NOMO-1 (cell line): ENCODE measurements around the gene C1orf115.
"Not testable (repeated sequence)": the region's sequence is repeated elsewhere in the genome, so short reads cannot be mapped to it uniquely, and the experiment has no call there.

Experiments
- DNase-seq, 2 experiments: peaks; one replicate each; lab custom pipeline; 2025; ENCODE audit not compliant: unreplicated experiment in 2 of 2; lab: John Stamatoyannopoulos, UW

The C1orf115 gene, protein sequence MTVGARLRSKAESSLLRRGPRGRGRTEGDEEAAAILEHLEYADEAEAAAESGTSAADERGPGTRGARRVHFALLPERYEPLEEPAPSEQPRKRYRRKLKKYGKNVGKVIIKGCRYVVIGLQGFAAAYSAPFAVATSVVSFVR

DNA sequence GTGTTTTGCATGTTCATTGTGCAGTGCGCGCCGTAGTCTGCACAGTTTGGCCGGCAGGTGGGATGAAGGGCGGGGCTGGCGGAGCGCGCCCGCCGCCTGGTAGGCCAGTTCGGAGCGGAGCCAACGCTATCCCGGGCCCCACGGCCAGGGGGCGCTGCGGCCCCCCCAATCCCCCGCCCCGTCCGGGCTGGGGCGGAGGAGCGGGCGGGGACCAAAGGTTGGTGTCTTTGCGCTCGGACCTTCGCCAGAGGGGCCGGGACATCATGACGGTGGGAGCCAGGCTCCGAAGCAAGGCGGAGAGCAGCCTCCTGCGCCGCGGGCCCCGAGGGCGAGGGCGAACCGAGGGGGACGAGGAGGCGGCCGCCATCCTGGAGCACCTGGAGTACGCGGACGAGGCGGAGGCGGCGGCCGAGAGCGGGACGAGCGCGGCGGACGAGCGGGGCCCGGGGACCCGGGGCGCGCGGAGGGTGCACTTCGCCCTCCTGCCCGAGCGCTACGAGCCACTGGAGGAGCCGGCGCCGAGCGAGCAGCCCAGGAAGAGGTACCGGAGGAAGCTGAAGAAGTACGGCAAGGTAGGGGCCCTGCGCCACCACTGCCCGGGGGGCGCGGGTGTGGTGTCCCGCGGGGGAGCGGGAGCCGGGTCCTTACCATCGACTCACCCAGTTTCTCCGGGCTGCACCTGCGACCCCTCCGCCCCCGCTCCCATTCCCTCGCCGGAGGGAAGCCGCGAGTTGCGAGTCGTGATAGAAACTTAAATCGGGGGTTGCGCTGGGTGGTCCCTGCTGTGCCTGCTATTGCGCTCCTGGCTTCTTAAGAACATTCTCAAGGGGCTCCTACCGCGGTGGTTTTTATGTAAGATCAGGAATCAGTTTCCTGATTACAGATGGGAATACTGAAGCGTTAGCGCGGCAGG, at the start of gene C1orf115:
TSS of gene C1orf115 (plus strand) at position 224 of the 913 bp plus-strand sequence. CDS start at position 264, 40 bp downstream.
- DNase-seq = peak; percentile 64 to 67

DNA sequence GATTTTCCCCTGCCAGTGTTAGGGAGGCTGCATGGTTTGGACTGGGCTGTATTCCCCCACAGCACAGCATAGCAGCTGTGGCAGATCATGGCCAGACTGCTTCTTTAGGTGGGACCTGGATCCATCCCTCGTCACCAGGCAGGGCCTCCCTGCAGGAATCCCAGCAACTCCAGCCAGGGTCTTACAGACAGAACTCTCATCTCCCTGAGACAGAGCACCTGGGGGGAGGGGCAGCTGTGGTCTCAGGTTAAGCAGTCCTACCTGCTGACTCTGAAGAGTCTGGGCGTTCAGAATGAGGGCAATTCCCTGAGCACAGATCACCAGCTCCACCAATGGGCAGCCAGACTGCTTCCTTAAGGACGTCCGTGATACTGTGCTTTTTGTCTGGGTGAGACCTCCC, 47.9 kb upstream of the C1orf115 start:
- DNase-seq = no peak

DNA sequence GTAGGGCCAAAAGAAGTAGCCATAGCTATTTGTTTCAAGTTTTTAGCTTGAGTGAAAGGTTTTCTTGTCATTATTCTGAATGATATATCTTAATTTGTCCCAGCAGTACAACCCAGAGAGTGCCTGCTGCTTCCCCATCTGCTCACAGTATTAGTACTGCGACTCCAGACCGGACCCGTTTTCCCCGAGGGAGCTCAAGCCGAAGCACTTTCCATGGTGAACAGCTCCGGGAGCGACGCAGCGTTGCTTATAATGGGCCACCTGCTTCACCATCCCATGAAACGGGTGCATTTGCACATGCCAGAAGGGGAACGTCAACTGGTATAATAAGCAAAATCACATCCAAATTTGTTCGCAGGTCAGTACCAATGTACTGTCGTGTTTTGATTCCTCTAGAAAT, 37.2 kb upstream of the C1orf115 start:
- no peak for DNase-seq

DNA sequence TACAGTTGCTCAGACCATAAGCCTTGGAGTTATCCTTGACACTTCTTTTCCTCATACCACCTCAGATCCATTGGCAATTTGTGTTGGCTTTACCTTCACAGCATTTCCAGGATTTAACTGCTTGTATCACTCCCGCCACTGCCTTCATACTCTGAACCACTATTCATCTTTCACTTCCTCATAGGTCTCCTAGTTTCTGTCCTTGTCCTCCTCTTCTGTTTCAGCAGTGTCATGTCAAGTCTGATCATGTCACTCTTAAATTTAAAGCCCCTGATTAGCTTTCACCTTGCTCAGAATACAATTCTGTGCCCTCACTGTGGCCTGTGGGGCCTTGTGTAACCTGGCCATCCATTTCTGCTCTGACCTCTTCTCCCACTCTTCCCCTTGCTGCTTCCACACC, 34.7 kb upstream of the C1orf115 start:
- peak; percentile 1 to 62 for DNase-seq

DNA sequence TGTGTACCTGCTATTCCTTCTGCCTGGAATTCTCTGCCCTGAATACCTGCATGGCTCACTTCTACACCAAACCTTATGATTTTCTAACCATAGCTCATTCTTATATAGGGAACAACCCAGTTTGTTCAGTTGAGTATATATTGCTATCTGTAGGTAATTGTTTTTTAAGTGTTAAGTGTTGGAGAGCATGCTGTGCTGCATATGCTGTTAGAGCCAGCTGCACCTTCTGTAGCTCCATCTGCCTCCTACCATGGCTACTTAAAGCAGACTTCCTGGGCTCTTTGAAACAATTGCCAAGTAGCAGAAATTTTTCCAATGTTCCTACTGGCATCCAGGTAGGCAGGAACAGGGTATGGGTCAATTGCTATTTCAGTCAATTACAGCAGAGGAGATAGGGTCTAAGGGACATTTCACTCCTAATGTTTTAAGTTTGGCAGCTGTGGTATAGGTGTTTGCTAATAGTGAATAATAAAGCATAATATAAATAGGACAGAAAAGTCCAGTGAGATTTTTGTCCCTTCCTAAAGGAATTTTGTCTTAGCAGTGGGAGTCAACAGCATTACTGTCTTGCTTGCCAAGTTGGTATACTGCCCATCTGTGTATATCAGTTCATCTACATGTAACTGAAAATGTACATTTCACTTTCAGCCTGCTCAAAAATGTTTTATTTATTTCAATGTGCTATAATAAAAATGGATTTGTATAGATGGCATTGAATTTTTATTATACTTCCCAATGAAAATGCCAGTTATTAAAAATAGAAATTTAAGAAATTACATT, 34.0 kb upstream of the C1orf115 start:
- DNase-seq = no peak

DNA sequence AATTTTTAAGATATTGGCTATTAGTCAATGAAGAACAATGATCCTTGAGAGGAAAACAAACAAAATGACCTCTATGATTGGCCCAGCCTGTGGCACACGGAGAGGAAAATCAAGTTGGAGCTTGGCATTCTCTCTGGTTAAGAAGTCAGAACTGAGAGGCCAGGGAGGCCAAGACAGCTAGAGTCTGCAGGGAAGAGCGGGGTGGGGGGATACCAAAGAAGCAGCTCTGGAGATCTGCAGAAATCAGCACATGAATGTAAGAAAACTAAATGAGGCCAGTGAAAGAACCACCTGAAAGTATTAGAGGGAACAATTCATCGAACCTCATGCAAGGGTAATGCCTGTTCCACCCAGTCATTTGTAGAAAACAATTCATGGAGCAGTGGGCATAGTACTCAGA, 23.8 kb upstream of the C1orf115 start:
- DNase-seq = no peak

DNA sequence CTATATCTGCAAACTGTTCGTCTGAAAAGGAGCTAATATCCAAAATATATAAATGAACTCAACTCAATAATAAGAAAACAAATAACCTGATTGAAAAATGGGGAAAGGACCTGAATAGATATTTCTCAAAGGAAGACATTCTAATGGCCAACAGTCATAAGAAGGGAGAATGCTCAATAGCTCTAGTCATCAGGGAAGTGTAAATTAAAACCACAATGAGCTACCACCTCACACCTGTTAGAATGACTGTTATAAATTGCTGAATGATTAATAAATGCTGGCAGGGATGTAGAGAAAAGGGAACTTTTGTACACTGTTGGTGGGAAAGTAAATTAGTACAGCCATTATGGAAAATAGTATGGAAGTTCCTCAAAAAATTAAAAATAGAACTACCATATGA, 21.2 kb upstream of the C1orf115 start:
- no peak for DNase-seq

DNA sequence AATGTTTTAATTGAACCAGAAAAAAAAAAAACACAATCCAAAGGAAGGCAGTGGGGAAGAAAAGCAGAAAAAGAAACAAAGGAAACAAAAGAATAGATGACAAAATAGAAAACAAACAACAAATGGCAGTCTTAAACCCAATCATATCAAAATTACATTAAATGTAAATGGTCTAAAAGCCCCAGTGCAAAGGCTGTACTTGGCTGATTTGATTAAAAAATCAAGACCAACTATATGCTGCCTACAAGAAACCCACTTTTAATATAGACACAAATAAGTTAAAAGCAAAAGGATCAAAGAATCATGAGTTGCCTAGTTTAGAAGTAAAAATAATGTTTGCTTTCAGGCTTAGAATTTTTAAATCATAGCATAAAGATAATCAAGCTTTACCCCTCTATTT, 19.8 kb upstream of the C1orf115 start:
- no peak for DNase-seq

DNA sequence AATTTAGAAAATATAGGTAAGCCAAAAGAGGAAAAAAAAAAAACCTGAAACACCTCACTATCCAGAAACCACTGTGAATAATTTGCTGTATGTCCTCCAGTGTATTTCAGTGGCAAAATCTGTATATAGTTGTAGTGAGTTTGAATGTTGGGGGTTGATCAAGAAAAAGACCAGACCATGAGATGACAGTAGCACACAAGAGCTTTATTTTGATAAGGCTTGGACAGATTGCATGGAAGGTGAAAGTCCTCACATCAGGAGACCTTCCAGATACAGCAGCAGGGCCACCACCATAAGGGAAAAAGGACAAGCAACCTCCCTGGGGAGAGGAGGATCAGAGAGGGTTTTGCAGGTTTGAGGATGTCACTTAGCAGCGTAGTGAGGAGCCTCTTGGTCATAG, 16.2 kb upstream of the C1orf115 start:
- DNase-seq = no peak

DNA sequence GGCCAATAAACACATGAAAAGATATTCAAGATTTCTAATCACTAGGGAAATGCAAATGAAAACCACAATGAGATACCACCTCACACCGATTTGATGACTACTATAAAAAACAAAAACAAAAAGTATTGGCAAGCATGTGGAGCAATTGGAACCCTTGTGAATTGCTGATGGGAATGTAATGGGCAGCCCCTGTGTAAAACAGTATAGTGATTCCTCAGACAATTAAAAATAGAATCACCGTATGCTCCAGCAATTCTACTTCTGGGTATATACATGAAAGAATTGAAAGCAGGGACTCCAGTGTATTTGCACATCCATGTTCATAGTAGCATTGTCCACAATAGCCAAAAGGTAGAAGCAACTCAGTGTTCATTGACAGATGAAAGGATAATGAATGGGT, 12.9 kb upstream of the C1orf115 start:
- no peak for DNase-seq

DNA sequence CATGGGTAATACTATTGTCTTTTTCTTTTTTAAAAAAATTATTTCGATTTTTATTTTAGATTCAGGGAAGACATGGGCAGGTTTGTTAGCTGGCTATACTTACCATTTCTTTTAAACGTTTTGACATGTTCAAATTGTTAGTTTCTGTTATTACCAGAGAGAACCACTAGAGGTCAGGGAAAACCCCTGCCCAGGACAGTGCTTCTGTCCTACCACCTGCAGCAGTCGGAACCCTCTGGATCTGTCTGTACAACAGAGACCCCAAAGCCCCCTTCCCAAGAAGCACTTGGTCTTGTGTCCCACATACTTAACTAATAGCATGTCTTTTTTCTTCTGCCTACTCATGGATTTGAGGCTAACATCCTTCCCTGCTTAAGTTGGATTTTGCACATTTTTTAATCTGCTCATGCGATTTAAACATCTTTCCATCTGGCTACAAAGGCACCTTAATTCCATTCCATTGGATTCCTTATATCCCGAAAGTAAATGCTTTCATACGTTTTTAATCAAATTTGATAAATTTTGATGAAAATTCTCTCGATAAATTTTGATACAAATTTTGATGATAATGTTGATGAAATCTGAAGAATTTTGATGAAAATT, 10.0 kb upstream of the C1orf115 start:
- DNase-seq = peak in 1 of 2 experiments; percentile 36

DNA sequence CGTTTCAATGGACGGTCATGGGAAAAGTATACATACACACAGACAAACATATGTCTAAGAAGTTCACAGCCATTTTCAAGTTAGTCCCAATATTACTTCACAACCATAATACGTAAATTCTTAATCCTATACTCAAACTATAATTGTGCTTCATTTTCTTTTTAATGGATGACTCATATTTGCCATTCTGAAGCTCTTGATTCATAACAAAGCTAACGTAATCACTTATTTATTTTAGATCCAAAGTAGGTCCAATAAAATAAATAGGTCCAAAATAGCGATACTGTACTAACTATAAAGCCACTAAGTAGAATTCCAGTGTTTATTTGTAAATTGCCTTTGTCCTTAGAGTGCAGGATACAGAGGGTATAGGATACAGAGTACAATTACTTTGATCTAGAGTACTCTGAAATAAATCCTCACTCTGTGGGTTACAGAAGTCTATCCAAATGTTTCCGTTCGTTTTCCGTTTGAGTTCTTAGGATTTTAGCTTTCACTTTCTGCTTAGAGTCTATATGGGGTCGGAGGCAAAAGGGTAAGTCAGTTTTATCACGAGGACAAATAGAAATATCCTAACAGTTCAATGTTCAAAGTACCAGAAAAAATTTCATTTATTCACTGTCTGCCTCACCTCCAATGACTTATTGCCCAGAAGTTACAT, 8.8 kb upstream of the C1orf115 start:
- no peak for DNase-seq

DNA sequence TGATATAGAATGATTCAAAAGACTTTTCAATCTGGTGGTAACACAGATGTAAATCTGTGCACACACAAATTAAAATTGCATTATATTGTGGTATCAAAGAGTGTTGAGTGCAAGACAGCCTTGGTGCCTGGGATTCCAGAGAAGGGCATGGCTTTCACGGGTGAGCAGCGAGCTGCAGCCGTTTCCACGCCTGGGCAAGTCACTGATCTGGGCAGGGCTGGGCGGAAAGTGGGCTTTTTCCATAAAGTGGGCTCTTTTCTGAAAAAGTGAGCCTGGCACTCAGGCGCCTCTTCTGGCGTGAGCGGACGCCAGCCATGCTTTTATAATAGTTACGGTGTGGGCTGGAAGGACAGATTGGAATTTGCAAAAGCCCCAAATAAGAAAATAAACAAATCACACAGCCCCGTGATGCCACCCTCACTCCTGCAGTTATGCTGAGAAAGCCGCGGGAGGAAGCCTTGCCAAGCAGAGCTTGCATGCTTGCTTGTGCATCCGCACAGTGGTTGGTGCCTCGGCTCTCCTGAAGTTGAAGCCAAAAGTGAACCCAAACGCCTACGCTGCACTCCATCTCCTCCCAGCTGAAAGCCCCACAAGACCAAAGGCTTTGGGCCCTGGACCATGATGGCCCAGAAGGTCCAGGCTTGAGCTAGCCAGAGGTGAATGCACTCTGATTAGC, 7.1 kb upstream of the C1orf115 start:
- no peak for DNase-seq

DNA sequence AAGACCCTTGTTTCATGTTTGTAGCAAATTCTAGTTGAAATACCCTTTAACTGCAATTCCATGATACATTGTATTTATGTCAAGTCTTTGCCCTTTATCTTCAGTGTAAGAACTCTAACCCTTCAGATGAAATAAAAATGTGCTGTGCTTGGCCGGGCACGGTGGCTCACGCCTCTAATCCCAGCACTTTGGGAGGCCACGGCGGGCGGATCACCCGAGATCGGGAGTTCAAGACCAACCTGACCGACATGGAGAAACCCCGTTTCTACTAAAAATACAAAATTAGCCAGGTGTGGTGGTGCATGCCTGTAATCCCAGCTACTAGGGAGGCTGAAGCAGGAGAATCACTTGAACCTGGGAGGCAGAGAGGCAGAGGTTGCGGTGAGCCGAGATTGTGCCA, 6.4 kb upstream of the C1orf115 start:
- DNase-seq = not testable (repeated sequence)

DNA sequence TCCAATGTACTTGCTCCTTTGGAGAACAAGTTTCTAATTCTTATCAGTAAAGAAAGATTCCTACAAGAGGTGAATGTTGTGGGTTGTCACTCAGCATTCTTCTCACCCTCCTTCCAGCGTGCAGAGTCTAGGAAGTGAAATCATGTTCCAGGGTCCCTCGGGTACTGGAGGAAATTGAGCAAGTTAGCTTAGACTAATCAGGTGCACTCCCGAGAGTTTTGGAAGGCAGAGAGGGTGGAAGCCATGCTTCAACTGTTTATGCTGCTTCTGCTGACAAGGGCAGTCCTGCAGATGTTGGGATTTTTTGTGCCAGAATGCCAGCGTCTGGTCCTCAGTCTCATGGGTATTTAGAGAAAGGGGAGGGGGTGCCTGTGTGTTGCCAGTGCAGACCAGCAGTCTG, 5.3 kb upstream of the C1orf115 start:
- no peak for DNase-seq

DNA sequence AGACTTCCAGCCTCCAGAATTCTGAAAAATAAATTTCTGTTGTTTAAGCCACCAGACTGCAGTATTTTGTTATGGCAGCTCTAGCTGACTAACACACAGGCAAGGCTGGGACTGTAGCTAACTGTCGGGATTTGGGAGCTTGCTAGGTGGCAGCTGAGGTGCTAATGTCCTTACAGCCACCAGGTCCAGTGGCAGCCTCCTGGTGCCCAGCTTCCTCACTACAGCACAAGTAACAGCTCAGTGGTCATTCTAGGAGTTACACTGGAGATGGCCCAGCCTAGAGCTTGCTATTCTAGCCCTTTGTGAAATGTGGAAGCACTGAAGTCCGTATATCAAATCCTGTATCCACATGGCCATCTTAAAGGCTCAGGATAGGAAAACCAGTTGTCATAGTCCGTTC, 4.3 kb upstream of the C1orf115 start:
- DNase-seq = no peak

DNA sequence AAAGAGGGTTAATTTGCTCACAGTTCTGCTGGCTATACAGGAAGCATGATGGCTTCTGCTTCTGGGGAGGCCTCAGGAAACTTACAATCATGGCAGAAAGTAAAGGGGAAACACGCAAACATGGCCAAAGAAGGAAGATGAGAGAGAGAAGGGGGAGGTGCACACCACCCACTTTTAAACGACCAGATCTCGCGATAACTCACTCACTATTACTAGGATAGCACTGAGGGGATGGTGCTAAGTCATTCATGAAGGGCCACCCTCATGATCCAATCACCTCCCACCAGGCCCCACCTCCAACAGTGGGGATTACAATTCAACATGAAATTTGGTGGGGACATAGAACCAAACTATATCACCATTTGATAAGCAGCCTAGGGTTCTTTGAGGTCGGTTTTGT, 2.4 kb upstream of the C1orf115 start:
- DNase-seq = no peak

DNA sequence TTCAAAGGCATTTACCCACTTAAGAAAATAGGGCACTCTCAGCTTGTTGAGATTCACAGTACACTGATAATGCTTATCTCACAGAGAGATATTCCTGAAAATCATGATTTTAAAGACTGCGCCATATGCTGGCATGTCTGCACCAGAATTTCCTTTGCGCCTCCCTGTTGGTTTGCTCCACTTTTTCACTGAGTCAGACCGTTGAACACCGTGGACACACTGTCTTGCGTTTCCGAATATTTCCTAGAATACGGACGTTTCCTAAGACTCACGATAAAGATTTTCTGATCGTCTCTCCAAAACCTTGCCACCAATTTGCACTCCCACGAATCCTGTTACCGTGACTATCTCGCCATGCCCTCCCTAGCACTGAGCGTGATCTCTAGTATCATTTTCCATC, 497 bp upstream of the C1orf115 start:
- DNase-seq = no peak

DNA sequence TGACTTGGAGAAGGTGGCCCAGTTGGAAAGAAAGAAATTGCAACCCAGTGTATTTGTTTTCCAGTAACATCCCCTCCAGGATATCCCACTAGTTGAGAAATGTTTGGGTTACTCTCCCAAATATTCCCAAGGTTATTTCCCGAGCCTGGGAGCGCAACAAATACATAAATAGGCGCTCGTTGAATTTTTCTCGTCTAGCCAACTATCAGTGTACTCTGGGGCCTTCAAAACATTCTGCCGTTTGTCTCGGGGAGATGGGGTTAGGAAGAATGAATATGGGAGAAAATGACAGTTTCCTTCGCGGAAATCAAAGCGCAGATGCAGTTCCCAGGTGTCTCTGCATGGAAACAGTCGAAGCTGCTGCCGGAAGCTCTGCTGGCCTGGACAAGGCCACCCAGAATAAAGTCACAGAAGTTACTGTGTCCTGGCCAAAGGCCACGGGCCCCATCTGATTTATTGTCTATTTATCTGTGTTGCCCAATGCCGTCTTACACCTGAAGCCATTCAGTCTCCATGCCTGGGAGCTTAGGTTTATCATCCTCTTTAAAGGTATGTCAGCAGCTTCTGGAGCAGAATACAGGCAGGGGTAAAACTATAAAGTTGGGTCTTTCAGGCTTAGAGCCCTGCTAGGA, 1.0 kb downstream of the C1orf115 start:
- DNase-seq = no peak
